H1 (cell line): ENCODE data around the gene IFIT1.

ENCODE experiments used
- EZH2 ChIP-seq: fragments of 200-600 bp; sonication (generic); IDR thresholded peaks from 2 replicates; pipeline ENCODE4 v1.7.1; 2012; ENCODE audit warnings: low read depth, mild to moderate bottlenecking, moderate library complexity, low read length, inconsistent platforms; ENCODE audit not compliant: severe bottlenecking
- JUND ChIP-seq: IDR thresholded peaks from 2 replicates; pipeline ENCODE4 v1.6.1; 2011; ENCODE audit warnings: mild to moderate bottlenecking, improper control_type of control experiment, low read length
- TEAD4 ChIP-seq: IDR thresholded peaks from 2 replicates; pipeline ENCODE4 v1.6.1; 2012; ENCODE audit warnings: low read depth, low read length, inconsistent platforms, mixed read lengths
- TF ChIP-seq, protein P1 (sequence below), 3 experiments: IDR thresholded peaks; 1 replicate in 2 of 3; 2 replicates in 1 of 3; pipeline versions ENCODE4 v1.5.1 to v1.6.1; 2011; ENCODE audit warnings: low read length in 3 of 3, mild to moderate bottlenecking in 3 of 3, inconsistent platforms in 2 of 3, low read depth in 1 of 3, moderate library complexity in 1 of 3; ENCODE audit not compliant: insufficient read depth in 1 of 3; ENCODE audit errors: control extremely low read depth in 1 of 3

DNA sequence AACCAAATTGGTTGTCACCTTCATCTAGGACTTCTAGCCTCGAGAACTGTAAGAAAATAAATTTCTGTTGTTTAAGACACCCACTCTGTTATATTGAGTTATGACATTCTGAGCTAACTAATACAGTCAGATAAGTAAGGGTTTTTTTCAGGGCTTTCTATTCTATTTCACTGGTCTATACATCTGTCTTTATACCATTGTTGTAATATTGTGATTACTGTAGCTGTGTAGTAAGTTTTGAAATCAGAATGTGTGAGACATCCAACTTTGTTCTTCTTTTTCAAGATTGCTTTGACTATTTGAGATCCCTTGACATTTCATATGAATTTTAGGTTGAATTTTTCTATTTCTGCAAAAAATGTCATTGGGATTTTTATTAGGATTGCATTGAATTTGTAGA, 7.5 kb downstream of the IFIT1 start:
- TF ChIP-seq JUND (no peak), TEAD4 (no peak), EZH2 (no peak)
- TF ChIP-seq, protein P1, sequence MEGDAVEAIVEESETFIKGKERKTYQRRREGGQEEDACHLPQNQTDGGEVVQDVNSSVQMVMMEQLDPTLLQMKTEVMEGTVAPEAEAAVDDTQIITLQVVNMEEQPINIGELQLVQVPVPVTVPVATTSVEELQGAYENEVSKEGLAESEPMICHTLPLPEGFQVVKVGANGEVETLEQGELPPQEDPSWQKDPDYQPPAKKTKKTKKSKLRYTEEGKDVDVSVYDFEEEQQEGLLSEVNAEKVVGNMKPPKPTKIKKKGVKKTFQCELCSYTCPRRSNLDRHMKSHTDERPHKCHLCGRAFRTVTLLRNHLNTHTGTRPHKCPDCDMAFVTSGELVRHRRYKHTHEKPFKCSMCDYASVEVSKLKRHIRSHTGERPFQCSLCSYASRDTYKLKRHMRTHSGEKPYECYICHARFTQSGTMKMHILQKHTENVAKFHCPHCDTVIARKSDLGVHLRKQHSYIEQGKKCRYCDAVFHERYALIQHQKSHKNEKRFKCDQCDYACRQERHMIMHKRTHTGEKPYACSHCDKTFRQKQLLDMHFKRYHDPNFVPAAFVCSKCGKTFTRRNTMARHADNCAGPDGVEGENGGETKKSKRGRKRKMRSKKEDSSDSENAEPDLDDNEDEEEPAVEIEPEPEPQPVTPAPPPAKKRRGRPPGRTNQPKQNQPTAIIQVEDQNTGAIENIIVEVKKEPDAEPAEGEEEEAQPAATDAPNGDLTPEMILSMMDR (IDR thresholded peaks at IDR 0.05; ENCODE audit: control extremely low read depth in 1 of 3, insufficient read depth in 1 of 3, low read depth in 1 of 3, low read length in 3 of 3) = no peak
